ENCODE measurements around the gene CSNK1G3. TPM values are rescaled to one million over a fixed set of nuclear protein-coding genes. Genes with fewer than 3 reads are reported as not detected.

The CSNK1G3 gene
- total and polyA plus RNA-seq, 10 donors: 9.0 to 81.9 (median 51.6) TPM

- TF ChIP-seq POLR2A (IDR thresholded peaks at IDR 0.05) (no peak), CTCF (IDR thresholded peaks at IDR 0.05 in 8 of 11, conservative IDR thresholded peaks at IDR 0.05 in 3 of 11) (peak in 5 of 11 experiments; percentile 12 to 40 (median 28))
- 83 to 94% (median 89%) methylated on average over 7 of the region's 7 CpGs for WGBS, 5 donors
- no peak for DNase-seq
- intact Hi-C loops (cut with DNase I; ENCODE audit: low total_unique reads): no loop called here
- H3K4me3 ChIP-seq: no peak overlapping the region
- no peaks in the 10 kb centered on the region for H3K9me3 ChIP-seq
- H3K27me3 ChIP-seq (replicated peaks in 1 of 7): no peaks in the 10 kb centered on the region
- peaks cover 0 to 4% (median 0%) of the 10 kb centered on the region in 6 donors for H3K36me3 ChIP-seq
- peaks cover 0 to 75% (median 29%) of the 10 kb centered on the region in 6 donors for H3K4me1 ChIP-seq
- H3K27ac ChIP-seq: no peak overlapping the region
Observed at GRCh38 chr5:123545506-123545905, 33.5 kb downstream of the CSNK1G3 start.

- peaks cover 0 to 71% (median 30%) of the 10 kb centered on the region in 6 donors for H3K4me1 ChIP-seq
- no peak overlapping the region for H3K27ac ChIP-seq
- intact Hi-C loops (cut with DNase I; ENCODE audit: low total_unique reads): no loop called here
- H3K36me3 ChIP-seq: peaks cover 0 to 4% (median 0%) of the 10 kb centered on the region in 6 donors
- DNase-seq: no peak
- no peaks in the 10 kb centered on the region for H3K9me3 ChIP-seq
- TF ChIP-seq POLR2AphosphoS5 (IDR thresholded peaks at IDR 0.05) (no peak), POLR2A (IDR thresholded peaks at IDR 0.05) (no peak), CTCF (IDR thresholded peaks at IDR 0.05 in 8 of 11, conservative IDR thresholded peaks at IDR 0.05 in 3 of 11) (no peak)
- H3K4me3 ChIP-seq: no peak overlapping the region
- H3K27me3 ChIP-seq (replicated peaks in 1 of 7): no peaks in the 10 kb centered on the region
- WGBS, 5 donors: 95 to 98% (median 97%) methylated on average over 1 of the region's 1 CpG
Observed at GRCh38 chr5:123546657-123547056, 34.7 kb downstream of the CSNK1G3 start.

GRCh38 chr5:123549256-123549904, 37.4 kb downstream of the CSNK1G3 start:
- TF ChIP-seq POLR2AphosphoS5 (IDR thresholded peaks at IDR 0.05) (peak in 1 of 3 donors; percentile 53), POLR2A (IDR thresholded peaks at IDR 0.05) (no peak)
- DNase-seq: no peak
- peak overlapping the region; percentile 14 to 87 (median 72) for H3K27ac ChIP-seq
- H3K4me3 ChIP-seq: no peak overlapping the region
- no peaks in the 10 kb centered on the region for H3K27me3 ChIP-seq (replicated peaks in 1 of 7)
- peaks cover 0 to 48% (median 20%) of the 10 kb centered on the region in 6 donors for H3K4me1 ChIP-seq
- intact Hi-C loops (cut with DNase I; ENCODE audit: low total_unique reads): no loop called here
- H3K36me3 ChIP-seq: peaks cover 0 to 4% (median 0%) of the 10 kb centered on the region in 6 donors
- H3K9me3 ChIP-seq: no peaks in the 10 kb centered on the region
- 36 to 47% (median 37%) methylated on average over 3 of the region's 3 CpGs for WGBS, 5 donors

GRCh38 chr5:123554601-123555000, 42.6 kb downstream of the CSNK1G3 start:
- Histone ChIP-seq H3K27me3 (replicated peaks in 1 of 7) (no peaks in the 10 kb centered on the region), H3K27ac (no peak overlapping the region), H3K9me3 (no peaks in the 10 kb centered on the region), H3K4me3 (no peak overlapping the region), H3K36me3 (peaks cover 0 to 16% (median 5%) of the 10 kb centered on the region in 6 donors), H3K4me1 (peaks cover 0 to 13% (median 9%) of the 10 kb centered on the region in 6 donors)
- 77 to 96% (median 84%) methylated on average over 4 of the region's 4 CpGs for whole genome bisulfite sequencing, 5 donors
- intact Hi-C loops (cut with DNase I; ENCODE audit: low total_unique reads): no loop called here
- TF ChIP-seq CTCF (IDR thresholded peaks at IDR 0.05 in 8 of 11, conservative IDR thresholded peaks at IDR 0.05 in 3 of 11): no peak
- no peak for TF ChIP-seq POLR2AphosphoS5 (IDR thresholded peaks at IDR 0.05)
- no peak for TF ChIP-seq POLR2A (IDR thresholded peaks at IDR 0.05)
- no peak for DNase-seq

All from spleen (tissue), 11 donors.